ENCODE measurements around the gene GMIP. TPM values are rescaled to one million over a fixed set of nuclear protein-coding genes. Genes with fewer than 3 reads are reported as not detected.

The GMIP gene
- total RNA-seq, 1 experiment from 2014 or later: 18.1 TPM

DNA sequence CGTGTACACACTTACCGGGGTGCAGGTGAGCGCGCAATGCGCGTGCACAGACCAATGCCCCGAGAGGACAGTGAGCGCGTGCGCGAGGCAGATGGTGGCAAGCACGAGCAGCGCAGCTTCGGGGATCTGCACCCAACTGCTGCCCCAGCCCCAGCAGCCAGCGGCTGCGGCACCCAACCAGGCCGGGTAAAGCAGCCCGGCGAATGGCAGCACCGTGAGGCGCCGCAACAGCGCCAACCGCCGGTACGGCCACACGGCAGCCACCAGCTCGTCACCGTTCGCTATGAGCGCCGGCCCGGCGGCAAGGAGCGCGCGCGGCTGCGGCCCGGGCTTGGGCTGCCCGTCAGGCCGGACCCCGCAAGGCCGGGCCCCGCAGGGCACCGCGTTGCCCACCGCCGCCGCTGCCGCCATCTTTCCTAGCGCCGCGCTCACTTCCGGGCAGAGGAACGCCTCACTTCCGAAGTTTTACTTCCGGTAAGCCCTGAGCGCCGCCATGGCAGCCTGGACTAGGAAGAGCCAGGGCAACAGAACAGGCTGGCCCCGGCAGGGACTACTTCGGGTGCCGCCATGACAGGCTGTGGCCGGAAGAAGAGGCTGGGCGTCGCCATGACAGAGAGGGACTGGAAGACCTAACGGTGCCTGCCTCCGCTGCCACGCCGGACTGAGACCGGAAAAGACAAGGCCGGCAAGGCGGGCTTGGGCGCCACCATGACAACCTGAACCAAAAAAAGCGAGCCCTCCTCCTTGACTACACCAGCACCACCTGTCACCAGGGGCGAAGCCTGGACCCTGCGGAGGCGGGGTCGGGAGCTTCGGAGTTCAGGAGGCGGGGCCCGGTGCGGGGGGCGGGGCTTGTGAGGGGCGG is 20.0 kb upstream of the GMIP start, which contains the start of gene ATP13A1:
Gene ATP13A1 (minus strand): TSS at position 421 of the 865 bp plus-strand sequence. CDS start 10 bp downstream, at position 411.
- Histone ChIP-seq H3K36me3 (ENCODE audit: control insufficient read depth, insufficient read depth, low read length) (peaks cover 5% of the 10 kb centered on the region; the same call in 1 of the 2 replicates), H3K9me3 (ENCODE audit: control insufficient read depth, insufficient read depth, low read depth, low read length) (no peaks in the 10 kb centered on the region), H3K27ac (ENCODE audit: low read length) (peak within 1 kb of the TSS; percentile 79), H3K4me1 (ENCODE audit: control insufficient read depth, insufficient read depth, low read length) (peaks cover 10% of the 10 kb centered on the region), H3K4me3 (ENCODE audit: low read depth in 2 of 2, low read length in 2 of 2) (peak within 1 kb of the TSS; percentile 74 to 81), H3K27me3 (ENCODE audit: control insufficient read depth, insufficient read depth, low read length) (no peaks in the 10 kb centered on the region)
- intact Hi-C loops (cut with micrococcal nuclease; ENCODE audit: unreplicated experiment): loop anchor here (10.0 kb wide), 1 partner anchor 71 kb away; the partner anchor contains the start of gene ZNF14
- DNase-seq (ENCODE audit: low read depth, low spot score) (peak; percentile 76), ATAC-seq (peak; percentile 94)
- ChIA-PET POLR2A (interaction anchor here (0.5 to 0.6 kb wide), 2 partner anchors 43 to 263 kb away, joined by 5 to 6 read pairs; no protein-coding TSS in a partner anchor), CTCF (interaction anchor here (0.6 kb wide), 1 partner anchor 51 kb away, joined by 3 read pairs; no protein-coding TSS in a partner anchor)
- no TSS peak for BruUV-seq (replicated peaks)
- peak; percentile 74 for TF ChIP-seq TCF7L2 (IDR thresholded peaks at IDR 0.05; ENCODE audit: low read depth, low read length)
- TF ChIP-seq SIN3A (IDR thresholded peaks at IDR 0.05; ENCODE audit: borderline replicate concordance, insufficient read depth, low read depth, low read length): no peak
- TF ChIP-seq, protein P1, sequence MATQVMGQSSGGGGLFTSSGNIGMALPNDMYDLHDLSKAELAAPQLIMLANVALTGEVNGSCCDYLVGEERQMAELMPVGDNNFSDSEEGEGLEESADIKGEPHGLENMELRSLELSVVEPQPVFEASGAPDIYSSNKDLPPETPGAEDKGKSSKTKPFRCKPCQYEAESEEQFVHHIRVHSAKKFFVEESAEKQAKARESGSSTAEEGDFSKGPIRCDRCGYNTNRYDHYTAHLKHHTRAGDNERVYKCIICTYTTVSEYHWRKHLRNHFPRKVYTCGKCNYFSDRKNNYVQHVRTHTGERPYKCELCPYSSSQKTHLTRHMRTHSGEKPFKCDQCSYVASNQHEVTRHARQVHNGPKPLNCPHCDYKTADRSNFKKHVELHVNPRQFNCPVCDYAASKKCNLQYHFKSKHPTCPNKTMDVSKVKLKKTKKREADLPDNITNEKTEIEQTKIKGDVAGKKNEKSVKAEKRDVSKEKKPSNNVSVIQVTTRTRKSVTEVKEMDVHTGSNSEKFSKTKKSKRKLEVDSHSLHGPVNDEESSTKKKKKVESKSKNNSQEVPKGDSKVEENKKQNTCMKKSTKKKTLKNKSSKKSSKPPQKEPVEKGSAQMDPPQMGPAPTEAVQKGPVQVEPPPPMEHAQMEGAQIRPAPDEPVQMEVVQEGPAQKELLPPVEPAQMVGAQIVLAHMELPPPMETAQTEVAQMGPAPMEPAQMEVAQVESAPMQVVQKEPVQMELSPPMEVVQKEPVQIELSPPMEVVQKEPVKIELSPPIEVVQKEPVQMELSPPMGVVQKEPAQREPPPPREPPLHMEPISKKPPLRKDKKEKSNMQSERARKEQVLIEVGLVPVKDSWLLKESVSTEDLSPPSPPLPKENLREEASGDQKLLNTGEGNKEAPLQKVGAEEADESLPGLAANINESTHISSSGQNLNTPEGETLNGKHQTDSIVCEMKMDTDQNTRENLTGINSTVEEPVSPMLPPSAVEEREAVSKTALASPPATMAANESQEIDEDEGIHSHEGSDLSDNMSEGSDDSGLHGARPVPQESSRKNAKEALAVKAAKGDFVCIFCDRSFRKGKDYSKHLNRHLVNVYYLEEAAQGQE (IDR thresholded peaks at IDR 0.05; ENCODE audit: insufficient read depth in 1 of 2, low read depth in 2 of 2, low read length in 1 of 2): 0 out of 4 replicates have a peak, but pooled peaks of 1 of the 2 experiments have one; percentile 42
- in situ Hi-C loops (cut with HindIII; ENCODE audit: low pct_unique_long_range_greater_than_20kb, low sequenced_read_pairs): no loop called here

DNA sequence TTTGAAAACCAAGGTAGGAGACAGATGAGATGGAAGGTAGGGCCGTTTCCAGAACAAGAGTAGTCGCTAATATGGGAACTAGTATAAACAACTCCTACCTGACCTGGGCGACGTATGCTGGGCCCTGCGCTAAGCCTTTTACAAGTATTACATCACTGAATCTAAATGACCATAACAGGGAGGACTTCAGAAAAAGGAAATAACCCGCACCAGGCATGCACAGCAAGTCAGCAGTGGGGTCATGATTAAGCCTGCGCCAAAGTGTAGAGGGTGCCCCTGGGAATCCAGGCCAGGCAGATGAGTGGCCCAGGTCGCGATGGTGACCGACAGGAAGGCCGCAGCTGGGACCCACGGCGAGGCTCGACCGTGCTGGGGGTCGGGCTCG is 19.4 kb upstream of the GMIP start:
- ChIA-PET POLR2A (no interaction called here), CTCF (no interaction called here)
- intact Hi-C loops (cut with micrococcal nuclease; ENCODE audit: unreplicated experiment) (loop anchor here (10.0 kb wide), 1 partner anchor 72 kb away; the partner anchor contains the start of gene ZNF14), in situ Hi-C loops (cut with HindIII; ENCODE audit: low pct_unique_long_range_greater_than_20kb, low sequenced_read_pairs) (no loop called here)
- no TSS peak for BruUV-seq (replicated peaks)
- ATAC-seq: no peak
- TF ChIP-seq, protein P1 (IDR thresholded peaks at IDR 0.05; ENCODE audit: insufficient read depth in 1 of 2, low read depth in 2 of 2, low read length in 1 of 2): no peak
- TF ChIP-seq SIN3A (IDR thresholded peaks at IDR 0.05; ENCODE audit: borderline replicate concordance, insufficient read depth, low read depth, low read length) (no peak), TCF7L2 (IDR thresholded peaks at IDR 0.05; ENCODE audit: low read depth, low read length) (no peak), POLR2AphosphoS5 (IDR thresholded peaks at IDR 0.05; ENCODE audit: low read depth, low read length) (no peak)
- TF ChIP-seq, protein P2, sequence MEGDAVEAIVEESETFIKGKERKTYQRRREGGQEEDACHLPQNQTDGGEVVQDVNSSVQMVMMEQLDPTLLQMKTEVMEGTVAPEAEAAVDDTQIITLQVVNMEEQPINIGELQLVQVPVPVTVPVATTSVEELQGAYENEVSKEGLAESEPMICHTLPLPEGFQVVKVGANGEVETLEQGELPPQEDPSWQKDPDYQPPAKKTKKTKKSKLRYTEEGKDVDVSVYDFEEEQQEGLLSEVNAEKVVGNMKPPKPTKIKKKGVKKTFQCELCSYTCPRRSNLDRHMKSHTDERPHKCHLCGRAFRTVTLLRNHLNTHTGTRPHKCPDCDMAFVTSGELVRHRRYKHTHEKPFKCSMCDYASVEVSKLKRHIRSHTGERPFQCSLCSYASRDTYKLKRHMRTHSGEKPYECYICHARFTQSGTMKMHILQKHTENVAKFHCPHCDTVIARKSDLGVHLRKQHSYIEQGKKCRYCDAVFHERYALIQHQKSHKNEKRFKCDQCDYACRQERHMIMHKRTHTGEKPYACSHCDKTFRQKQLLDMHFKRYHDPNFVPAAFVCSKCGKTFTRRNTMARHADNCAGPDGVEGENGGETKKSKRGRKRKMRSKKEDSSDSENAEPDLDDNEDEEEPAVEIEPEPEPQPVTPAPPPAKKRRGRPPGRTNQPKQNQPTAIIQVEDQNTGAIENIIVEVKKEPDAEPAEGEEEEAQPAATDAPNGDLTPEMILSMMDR (IDR thresholded peaks at IDR 0.05): no peak
- no peaks in the 10 kb centered on the region for H3K9me3 ChIP-seq (ENCODE audit: control insufficient read depth, insufficient read depth, low read depth, low read length)
- no peak for DNase-seq (ENCODE audit: low read depth, low spot score)
- peaks cover 10% of the 10 kb centered on the region for H3K4me1 ChIP-seq (ENCODE audit: control insufficient read depth, insufficient read depth, low read length)
- peak overlapping the region; percentile 74 to 81 for H3K4me3 ChIP-seq (ENCODE audit: low read depth in 2 of 2, low read length in 2 of 2)
- H3K27ac ChIP-seq (ENCODE audit: low read length): peak overlapping the region; percentile 74
- peaks cover 5% of the 10 kb centered on the region; the same call in 1 of the 2 replicates for H3K36me3 ChIP-seq (ENCODE audit: control insufficient read depth, insufficient read depth, low read length)
- no peaks in the 10 kb centered on the region for H3K27me3 ChIP-seq (ENCODE audit: control insufficient read depth, insufficient read depth, low read length)

All from Panc1 (cell line).